ENCODE measurements around the gene C22orf15.

C22orf15 gene

GRCh38 chr22:23789121-23789520, 26.3 kb downstream of the C22orf15 start:
- DNase-seq (ENCODE audit: low spot score), result no peak

- DNase-seq (ENCODE audit: low spot score), result no peak
Observed at GRCh38 chr22:23789638-23790037, 26.8 kb downstream of the C22orf15 start.

GRCh38 chr22:23790819-23791737, 28.3 kb downstream of the C22orf15 start:
- no peak for DNase-seq (ENCODE audit: low spot score)

- no peak for DNase-seq (ENCODE audit: low spot score)
Observed at GRCh38 chr22:23791738-23792645, 29.2 kb downstream of the C22orf15 start.

GRCh38 chr22:23793326-23793725, 30.5 kb downstream of the C22orf15 start:
- DNase-seq (ENCODE audit: low spot score), result no peak

GRCh38 chr22:23796461-23796860, 33.7 kb downstream of the C22orf15 start:
- DNase-seq (ENCODE audit: low spot score), result no peak

GRCh38 chr22:23800297-23801237, 37.8 kb downstream of the C22orf15 start:
- no peak for DNase-seq (ENCODE audit: low spot score)

GRCh38 chr22:23801238-23801821, 38.5 kb downstream of the C22orf15 start:
- DNase-seq (ENCODE audit: low spot score), result no peak

GRCh38 chr22:23801886-23802377, 39.1 kb downstream of the C22orf15 start:
- DNase-seq (ENCODE audit: low spot score), result no peak

GRCh38 chr22:23803001-23803819, 40.4 kb downstream of the C22orf15 start:
- DNase-seq (ENCODE audit: low spot score), result no peak

GRCh38 chr22:23804781-23805291, 42.0 kb downstream of the C22orf15 start:
- no peak for DNase-seq (ENCODE audit: low spot score)

- DNase-seq (ENCODE audit: low spot score), result no peak
Observed at GRCh38 chr22:23806837-23807236, 44.0 kb downstream of the C22orf15 start.

- no peak for DNase-seq (ENCODE audit: low spot score)
Observed at GRCh38 chr22:23812378-23812777, 49.6 kb downstream of the C22orf15 start.

Data from HuH-7.5 (cell line).